ENCODE measurements around the gene SNX25.

SNX25 gene

GRCh38 chr4:185269286-185269685, 59.9 kb downstream of the SNX25 start:
- DNase-seq = no peak

- DNase-seq = no peak
These were observed 60.6 kb downstream of the SNX25 start for GRCh38 chr4:185270037-185270436.

GRCh38 chr4:185270885-185271284, 61.5 kb downstream of the SNX25 start:
- DNase-seq = no peak

GRCh38 chr4:185272245-185272644, 62.8 kb downstream of the SNX25 start:
- no peak for DNase-seq

- no peak for DNase-seq
These were observed 66.1 kb downstream of the SNX25 start for GRCh38 chr4:185275501-185275900.

- no peak for DNase-seq
These were observed 66.6 kb downstream of the SNX25 start for GRCh38 chr4:185276036-185276435.

- DNase-seq = no peak
These were observed 69.3 kb downstream of the SNX25 start for GRCh38 chr4:185278716-185279115.

GRCh38 chr4:185280608-185281007, 71.2 kb downstream of the SNX25 start:
- no peak for DNase-seq

GRCh38 chr4:185282968-185283367, 73.6 kb downstream of the SNX25 start:
- DNase-seq = no peak

- no peak for DNase-seq
These were observed 74.3 kb downstream of the SNX25 start for GRCh38 chr4:185283723-185284122.

- no peak for DNase-seq
These were observed 76.4 kb downstream of the SNX25 start for GRCh38 chr4:185285632-185286393.

- no peak for DNase-seq
These were observed 77.2 kb downstream of the SNX25 start for GRCh38 chr4:185286571-185286970.

- no peak for DNase-seq
These were observed 77.6 kb downstream of the SNX25 start for GRCh38 chr4:185287031-185287430.

- no peak for DNase-seq
These were observed 80.7 kb downstream of the SNX25 start for GRCh38 chr4:185290018-185290607.

- DNase-seq = no peak
These were observed 81.3 kb downstream of the SNX25 start for GRCh38 chr4:185290656-185291055.

- DNase-seq = no peak
These were observed 83.8 kb downstream of the SNX25 start for GRCh38 chr4:185293202-185293601.

GRCh38 chr4:185296665-185297460, 87.5 kb downstream of the SNX25 start:
- DNase-seq = no peak

- DNase-seq = no peak
These were observed 89.5 kb downstream of the SNX25 start for GRCh38 chr4:185298728-185299430.

- DNase-seq = no peak
These were observed 95.1 kb downstream of the SNX25 start for GRCh38 chr4:185304541-185304940.

- peak; percentile 39 to 48 for DNase-seq
These were observed 95.7 kb downstream of the SNX25 start for GRCh38 chr4:185304944-185305690.

- no peak for DNase-seq
These were observed 96.6 kb downstream of the SNX25 start for GRCh38 chr4:185305979-185306442.

Data from CD4-positive, alpha-beta T cell treated with Interleukin-4 for 1 hour (primary cell).